Embryonic facial prominence (tissue), 1 donor: ENCODE results near the gene FCAMR.

Experiments used
- DNase-seq: peaks from one replicate; pipeline ENCODE4 v3.0.0-alpha.2; 2016; ENCODE audit errors: extremely low spot score

FCAMR gene

GRCh38 chr1:206957639-206958038 lies 12.6 kb downstream of the FCAMR start:
- DNase-seq = no peak

GRCh38 chr1:206955476-206956451 lies 14.5 kb downstream of the FCAMR start:
- DNase-seq = no peak

DNA sequence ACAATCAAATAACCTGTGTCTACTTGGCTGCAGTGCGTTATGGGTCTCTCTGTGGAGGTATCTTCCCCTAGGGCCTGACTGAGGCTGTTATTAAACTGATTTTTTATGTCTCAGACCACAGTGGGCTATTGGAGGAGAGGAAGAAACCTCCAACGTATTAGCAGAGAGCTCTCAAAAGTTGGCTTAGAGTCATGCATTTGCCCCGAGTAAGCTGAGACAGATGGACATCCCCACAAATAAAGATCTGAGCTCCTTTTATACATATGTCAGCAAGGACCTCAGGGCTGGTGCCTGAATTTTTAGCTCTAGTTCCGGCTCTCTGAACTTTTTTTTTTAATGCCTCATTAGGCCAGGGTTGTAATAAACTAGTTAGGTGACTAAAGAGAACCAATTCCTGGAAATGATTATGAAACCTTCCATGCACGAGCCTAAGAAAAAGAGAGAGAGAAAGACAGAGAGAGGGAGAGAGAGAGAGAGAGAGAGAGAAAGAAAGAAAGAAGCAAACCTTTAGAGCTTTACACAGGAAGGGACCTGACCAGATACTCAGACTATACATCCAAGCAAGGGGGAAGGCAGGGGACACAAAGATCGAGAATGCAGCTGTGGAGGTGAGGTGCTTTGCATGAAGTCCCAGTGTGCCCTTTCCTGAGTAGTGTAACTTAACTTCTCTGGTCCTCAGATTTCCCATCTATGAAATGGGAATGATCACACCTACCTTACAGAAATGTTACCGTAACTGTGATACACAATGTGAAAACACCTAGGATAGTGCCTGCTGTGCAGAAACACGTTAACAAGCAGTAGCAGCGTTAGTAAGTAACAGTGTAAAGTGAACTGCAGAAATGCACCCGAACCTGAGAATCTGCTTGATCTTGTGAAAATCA lies 15.6 kb downstream of the FCAMR start:
- DNase-seq = no peak

DNA sequence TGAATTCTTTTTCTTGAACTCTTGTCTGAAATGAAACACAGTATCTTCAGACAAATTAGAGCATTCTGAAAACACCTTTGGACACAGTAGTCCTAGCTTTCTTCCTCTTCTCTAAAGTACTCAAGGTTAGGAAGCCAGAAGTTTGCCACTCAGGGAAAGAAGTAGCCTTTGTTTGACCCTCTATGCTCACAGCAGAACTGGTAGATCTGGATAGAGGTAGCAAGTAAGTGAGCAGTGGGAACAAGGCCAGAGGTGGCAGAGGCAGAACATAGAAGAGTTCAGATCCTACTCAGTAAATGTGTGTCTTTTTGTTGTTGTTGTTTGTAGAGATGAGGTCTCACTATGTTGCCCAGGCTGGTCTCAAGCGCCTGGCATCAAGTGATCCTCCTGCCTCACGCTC lies 16.6 kb downstream of the FCAMR start:
- DNase-seq = no peak

DNA sequence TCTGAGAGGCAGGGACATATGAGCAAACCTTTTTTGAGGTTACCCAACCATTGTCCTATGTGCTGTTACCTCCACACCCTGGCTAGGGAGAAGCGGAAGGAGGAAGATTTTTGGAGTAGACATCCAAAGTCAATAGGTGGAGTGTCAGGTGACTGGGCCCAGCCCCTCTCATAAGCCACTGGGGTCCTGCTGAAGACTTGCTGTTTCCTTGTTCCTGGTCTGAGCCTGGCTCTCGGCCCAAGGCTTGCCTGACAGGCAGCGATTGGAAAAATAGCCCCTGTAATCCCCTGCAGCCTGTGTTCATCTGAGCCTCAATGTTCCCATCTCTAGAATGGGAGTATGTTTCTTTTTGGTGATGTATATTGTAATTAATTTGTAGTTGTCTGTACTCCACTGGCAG lies 17.1 kb downstream of the FCAMR start:
- DNase-seq = no peak

DNA sequence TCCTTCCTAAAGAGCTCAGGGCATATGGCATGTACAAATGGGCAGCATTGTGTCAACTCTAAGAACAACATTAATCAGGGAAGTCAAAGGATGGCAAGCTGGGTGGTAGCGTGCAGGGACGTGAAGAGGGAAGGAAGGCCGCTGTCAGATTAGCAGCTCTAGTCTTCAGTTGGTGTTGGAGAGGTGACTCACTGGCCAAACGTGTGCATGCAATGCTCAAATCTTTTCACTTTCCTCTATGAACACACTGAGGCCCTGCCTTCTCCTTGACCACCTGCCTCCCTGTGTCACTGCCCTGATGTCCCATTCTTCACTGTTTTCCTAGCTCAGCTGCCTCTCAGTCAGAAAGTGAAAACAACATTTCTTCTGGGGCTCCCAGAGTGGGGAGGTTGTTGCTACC lies 18.1 kb downstream of the FCAMR start:
- no peak for DNase-seq

DNA sequence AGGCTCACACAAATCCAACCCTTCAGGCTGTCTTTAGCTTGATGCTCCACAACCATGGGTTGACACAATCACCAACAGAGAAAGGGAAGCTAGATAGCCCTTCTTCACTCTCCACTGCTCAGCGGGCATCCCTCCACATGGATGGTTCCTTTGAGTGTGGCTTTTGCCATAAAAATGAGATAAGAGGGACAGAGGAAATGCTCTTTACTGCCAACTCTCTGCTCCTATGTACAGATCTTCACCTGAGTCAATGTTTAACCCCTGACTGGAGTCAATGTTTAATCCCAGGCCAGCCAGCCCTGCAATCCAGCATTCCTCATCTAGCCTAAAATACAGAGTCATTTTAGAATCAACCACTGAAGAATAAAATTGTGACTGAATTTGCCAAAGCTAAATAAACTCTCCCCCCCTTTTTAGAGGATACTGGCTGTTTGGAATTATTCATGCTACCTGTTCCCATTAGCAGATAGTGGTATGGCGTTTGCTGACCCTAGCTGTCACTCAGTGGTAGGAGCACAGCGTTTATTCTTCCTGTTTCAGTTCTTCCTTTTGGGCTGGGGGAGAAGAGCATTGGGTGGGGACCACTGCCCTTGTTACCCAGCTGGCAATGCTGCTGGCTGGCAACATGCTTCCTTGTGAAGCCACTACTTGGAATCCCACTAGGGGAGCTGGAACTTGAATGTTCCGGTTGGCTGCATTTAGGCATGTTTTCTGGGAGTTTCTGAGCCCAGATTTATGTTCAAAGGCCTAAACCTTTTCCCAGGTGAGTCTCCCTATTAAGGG lies 18.8 kb downstream of the FCAMR start:
- DNase-seq = no peak

DNA sequence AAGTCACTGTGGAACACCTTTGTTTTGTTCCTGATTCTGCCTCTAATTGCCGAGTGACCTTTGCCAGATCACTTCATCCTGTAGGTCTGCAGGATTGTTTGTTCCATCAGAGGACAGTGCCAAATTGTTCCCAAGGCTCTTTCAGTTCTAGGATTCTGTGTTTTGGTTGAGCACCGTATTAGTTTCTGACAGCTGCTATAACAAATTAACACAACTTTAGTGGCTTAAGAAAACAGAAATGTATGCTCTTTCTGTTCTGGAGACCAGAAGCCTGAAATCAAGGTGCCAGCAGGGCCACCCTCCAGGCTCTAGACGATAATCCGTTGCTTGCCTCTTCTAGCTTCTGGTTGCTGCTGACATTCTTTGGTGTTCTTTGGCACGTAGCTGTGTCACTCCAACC lies 20.6 kb downstream of the FCAMR start:
- DNase-seq = no peak

DNA sequence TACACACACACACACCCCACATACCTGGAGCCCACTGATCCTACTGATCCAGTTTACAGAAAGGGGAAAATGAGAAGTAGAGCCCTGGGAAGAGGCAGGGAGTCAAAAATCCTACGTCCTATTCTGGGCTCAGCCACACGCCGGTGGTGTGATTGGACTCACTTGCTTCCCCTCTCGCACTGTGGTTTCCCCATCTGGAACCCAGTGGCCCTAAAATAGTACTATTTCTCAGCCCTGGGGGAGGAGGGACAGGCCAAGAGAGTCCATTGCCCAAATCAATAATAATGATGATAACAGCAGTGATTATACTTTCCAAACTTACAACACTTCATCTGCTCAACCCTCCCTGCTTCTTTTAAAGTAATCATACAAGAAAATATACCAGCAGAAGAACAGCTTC lies 21.1 kb downstream of the FCAMR start:
- DNase-seq = no peak

- no peak for DNase-seq
These were observed 23.0 kb downstream of the FCAMR start for GRCh38 chr1:206947255-206947654.

DNA sequence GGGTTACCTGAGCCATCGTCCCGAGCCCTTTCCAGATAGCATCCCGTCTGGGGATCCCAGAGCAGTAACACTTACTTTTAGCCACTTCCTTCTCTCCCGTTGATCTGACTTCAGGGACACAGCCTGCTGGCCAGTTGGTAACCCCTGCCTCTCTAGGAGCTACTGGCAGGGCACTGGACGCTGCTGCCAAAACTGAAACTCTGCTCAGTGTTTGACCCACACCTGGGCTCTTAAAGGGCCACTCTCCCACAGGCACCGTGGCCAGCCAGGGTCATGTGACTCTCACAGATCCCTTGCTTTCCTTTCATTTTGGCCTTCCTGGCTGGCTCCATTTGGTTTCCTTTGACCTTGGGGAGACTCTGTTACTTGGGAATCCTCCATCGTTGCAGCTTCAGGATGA lies 24.0 kb downstream of the FCAMR start, which contains the start of gene PIGR:
Gene PIGR (minus strand): TSS at position 206 of the 400 bp plus-strand sequence. CDS start 5,935 bp downstream, outside the sequence.
- no peak for DNase-seq

- no peak for DNase-seq
These were observed 24.5 kb downstream of the FCAMR start for GRCh38 chr1:206945779-206946178.

DNA sequence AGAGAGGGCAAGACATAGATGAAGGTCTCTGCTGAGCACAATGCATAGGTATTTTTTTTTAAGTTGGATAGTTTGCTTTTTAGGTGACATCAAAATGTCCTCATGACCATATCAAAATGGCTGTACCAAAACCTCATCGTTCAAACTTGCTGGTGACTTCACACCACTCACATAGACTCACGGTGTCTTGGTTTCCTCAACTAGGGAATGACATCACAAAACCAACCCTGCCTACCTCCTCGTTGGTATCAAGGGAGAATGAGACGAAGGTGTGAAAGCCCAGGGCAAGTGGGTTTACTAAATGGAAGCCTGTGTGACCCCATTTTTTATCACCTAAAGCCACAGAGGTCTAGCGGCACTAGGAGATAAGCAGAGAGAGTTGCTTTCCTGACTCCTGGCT lies 25.6 kb downstream of the FCAMR start:
- no peak for DNase-seq

GRCh38 chr1:206941766-206942418 lies 28.4 kb downstream of the FCAMR start:
- no peak for DNase-seq

GRCh38 chr1:206940588-206940936 lies 29.7 kb downstream of the FCAMR start:
- DNase-seq = no peak

DNA sequence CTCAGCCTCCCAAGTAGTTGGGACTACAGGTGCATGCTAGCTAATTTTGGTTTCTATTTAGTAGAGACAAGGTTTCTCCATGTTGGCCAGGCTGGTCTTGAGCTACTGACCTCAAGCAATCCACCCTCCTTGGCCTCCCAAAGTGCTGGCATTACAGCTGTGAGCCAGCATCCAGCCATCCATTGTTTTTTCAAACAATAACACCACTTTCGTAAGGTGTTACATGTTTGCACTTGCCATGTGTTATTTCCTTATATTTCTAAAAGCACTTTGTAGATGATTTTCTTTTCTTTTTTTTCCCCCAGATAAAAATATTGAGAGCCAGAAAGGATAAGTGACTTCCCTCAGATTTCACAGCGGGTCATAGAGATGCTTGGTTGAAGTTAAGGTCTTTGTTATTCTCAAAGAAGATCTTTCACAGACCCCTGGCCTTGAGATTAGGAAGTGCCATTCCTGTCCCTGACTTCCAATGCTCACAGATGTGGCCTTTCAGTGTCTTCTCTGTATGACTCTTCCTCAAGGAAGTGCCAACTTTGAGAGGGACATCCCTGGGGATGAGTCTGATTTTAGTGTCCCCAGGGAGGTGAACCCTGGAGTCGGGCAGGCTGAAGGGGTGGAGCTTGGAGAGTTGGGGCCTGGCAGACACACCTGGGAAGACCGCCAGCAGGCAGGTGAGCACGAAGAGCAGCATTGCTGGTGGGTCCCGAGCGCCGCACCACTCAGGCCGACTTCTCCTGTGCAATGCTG lies 30.2 kb downstream of the FCAMR start:
- no peak for DNase-seq

GRCh38 chr1:206939131-206939530 lies 31.1 kb downstream of the FCAMR start:
- no peak for DNase-seq

DNA sequence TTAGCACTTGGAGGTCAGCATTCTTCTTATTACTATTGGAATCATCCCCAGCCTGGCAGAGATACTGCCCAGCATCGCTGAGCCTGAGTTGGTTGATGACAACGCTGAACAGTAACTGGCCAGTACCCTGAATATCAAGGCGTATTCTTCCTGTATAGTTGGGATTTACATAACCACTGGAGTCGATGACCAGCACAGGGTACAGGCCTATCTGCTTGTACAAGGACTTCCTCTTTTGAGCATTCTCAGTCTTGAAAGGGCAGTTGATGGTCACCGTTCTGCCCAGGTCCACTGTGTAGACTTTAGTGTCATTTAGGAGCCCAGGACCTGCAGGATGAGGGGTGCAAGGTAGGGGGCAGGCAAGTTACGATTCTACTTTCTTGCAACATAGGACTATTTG lies 32.8 kb downstream of the FCAMR start:
- no peak for DNase-seq

GRCh38 chr1:206935491-206936067 lies 34.7 kb downstream of the FCAMR start:
- DNase-seq = no peak

GRCh38 chr1:206933333-206933945 lies 36.8 kb downstream of the FCAMR start:
- no peak for DNase-seq
